ENCODE results near the gene NPR1. TPM values are rescaled to one million over a fixed set of nuclear protein-coding genes. Genes with fewer than 3 reads are reported as not detected.

NPR1 gene
- total and polyA plus RNA-seq, 2 of the 13 experiments (the other 11 are each of a cell fraction or from before 2014, with no cell fraction given) = not detected

- TF ChIP-seq ZNF646 (CRISPR knock-in tag; IDR thresholded peaks at IDR 0.05) (no peak), ELK4 (CRISPR knock-in tag; IDR thresholded peaks at IDR 0.05; ENCODE audit: borderline replicate concordance) (no peak), ZBTB8A (CRISPR knock-in tag; IDR thresholded peaks at IDR 0.05; ENCODE audit: borderline replicate concordance, low read depth) (no peak), ZNF513 (CRISPR knock-in tag; conservative IDR thresholded peaks at IDR 0.05) (no peak), ZBTB21 (CRISPR knock-in tag; IDR thresholded peaks at IDR 0.05) (peak; percentile 74), ATF7-NPFF (CRISPR knock-in tag; IDR thresholded peaks at IDR 0.05; ENCODE audit: low read depth) (peak; percentile 74; the same call in 1 of the 2 replicates), PHF20 (CRISPR knock-in tag; IDR thresholded peaks at IDR 0.05) (peak; percentile 69), ZNF383 (CRISPR knock-in tag; IDR thresholded peaks at IDR 0.05; ENCODE audit: borderline replicate concordance) (no peak), CBX1 (IDR thresholded peaks at IDR 0.05; ENCODE audit: low read depth) (peak; percentile 7), BORCS8-MEF2B (CRISPR knock-in tag; IDR thresholded peaks at IDR 0.05) (no peak; the same call in 1 of the 2 replicates), ZNF878 (CRISPR knock-in tag; IDR thresholded peaks at IDR 0.05) (peak; percentile 93), DBP (CRISPR knock-in tag; IDR thresholded peaks at IDR 0.05; ENCODE audit: not compliant biosample characterization) (no peak), ZNF607 (CRISPR knock-in tag; IDR thresholded peaks at IDR 0.05; ENCODE audit: borderline replicate concordance) (peak; percentile 91; the same call in 1 of the 2 replicates), ZFX (CRISPR knock-in tag; IDR thresholded peaks at IDR 0.05; ENCODE audit: low read depth) (peak; percentile 93), ZBTB26 (CRISPR knock-in tag; IDR thresholded peaks at IDR 0.05; ENCODE audit: borderline replicate concordance) (no peak; the same call in 1 of the 2 replicates), ZBTB1 (CRISPR knock-in tag; IDR thresholded peaks at IDR 0.05; ENCODE audit: borderline replicate concordance) (no peak)
These were observed 44.5 kb upstream of the NPR1 start, which contains the start of gene CHTOP (continued) for GRCh38 chr1:153633754-153634665.

All from HepG2 (cell line).